GM12878 (cell line): Measurements from ENCODE around the gene GRAMD1B. TPM values are rescaled to one million over a fixed set of nuclear protein-coding genes. Genes with fewer than 3 reads are reported as not detected.

Source experiments
- ATAC-seq: fragments of 200-7000 bp; cut with Tn5 transposase; 3 replicates; pipeline ENCODE4 v1.9.1; 2020; ENCODE audit warnings: mild to moderate bottlenecking, moderate library complexity
- BruUV-seq: library from RNA; stranded (reverse); fragments of 400-500 nt; replicated peaks from 2 replicates; lab custom pipeline; 2021; lab: Mats Ljungman, UMichigan
- CTCF ChIA-PET: fragments of 300-600 bp; sonication (Branson Sonifier 250); formaldehyde crosslinking; extraction: SDS; loops from one replicate; lab custom pipeline; 2021; ENCODE audit warnings: inconsistent platforms; lab: Yijun Ruan, JAX
- POLR2A ChIA-PET: fragments of 350-600 bp; formaldehyde crosslinking; extraction: SDS; loops from one replicate; lab custom pipeline; 2021; ENCODE audit warnings: inconsistent platforms; lab: Charles Lee
- RAD21 ChIA-PET: fragments of 300-600 bp; sonication (Branson Sonifier 250); formaldehyde crosslinking; loops from one replicate; lab custom pipeline; 2023; ENCODE audit warnings: antibody characterized with exemption; ENCODE audit not compliant: unreplicated experiment; lab: Charles Lee
- SMC1A ChIA-PET: fragments of 300-600 bp; sonication (Branson Sonifier 250); formaldehyde crosslinking; loops from one replicate; lab custom pipeline; 2023; ENCODE audit not compliant: unreplicated experiment, uncharacterized antibody; lab: Charles Lee
- DNase-seq: peaks from one replicate; pipeline ENCODE4 v3.0.0-alpha.2; 2011; ENCODE audit warnings: low read depth, low spot score
- FAIRE-seq: peaks from 3 replicates; lab custom pipeline; 2011; peaks lifted over from hg19 to GRCh38; lab: Jason Lieb, UNC
- H2AFZ ChIP-seq: 2 replicates; pipeline ENCODE4 v1.6.0; 2011; ENCODE audit warnings: low read depth, low read length, control low read depth; ENCODE audit not compliant: control insufficient read depth
- H3K27ac ChIP-seq: 2 replicates; pipeline ENCODE4 v1.5.1; 2011; ENCODE audit warnings: control low read depth; ENCODE audit not compliant: control insufficient read depth, insufficient read depth
- H3K27me3 ChIP-seq, 2 experiments: replicated peaks in 1 of 2; 2 replicates each; pipeline versions ENCODE4 v1.6.0 to v1.6.1; 2011; ENCODE audit warnings: low read length in 1 of 2; ENCODE audit not compliant: control insufficient read depth in 2 of 2, insufficient read depth in 2 of 2
- H3K36me3 ChIP-seq, 2 experiments: 2 replicates each; pipeline ENCODE4 v1.5.1; 2011; ENCODE audit warnings: low read length in 1 of 2; ENCODE audit not compliant: control insufficient read depth in 2 of 2, insufficient read depth in 2 of 2
- H3K4me1 ChIP-seq: 2 replicates; pipeline ENCODE4 v1.6.1; 2011; ENCODE audit warnings: mild to moderate bottlenecking, low read length, moderate library complexity, mixed read lengths; ENCODE audit not compliant: control insufficient read depth, insufficient read depth
- H3K4me2 ChIP-seq: 2 replicates; pipeline ENCODE4 v1.6.0; 2011; ENCODE audit warnings: control low read depth; ENCODE audit not compliant: control insufficient read depth, insufficient read depth
- H3K4me3 ChIP-seq: fragments of 200-600 bp; sonication (generic); 2 replicates; pipeline ENCODE4 v1.5.1; 2016
- H3K79me2 ChIP-seq: 2 replicates; pipeline ENCODE4 v1.6.0; 2011; ENCODE audit warnings: low read length; ENCODE audit not compliant: control insufficient read depth, insufficient read depth
- H3K9ac ChIP-seq: 2 replicates; pipeline ENCODE4 v1.8.0; 2011; ENCODE audit warnings: low read length, control low read depth, mixed read lengths; ENCODE audit not compliant: control insufficient read depth, insufficient read depth
- H3K9me3 ChIP-seq: replicated peaks from 3 replicates; pipeline ENCODE4 v1.5.1; 2011; ENCODE audit warnings: mild to moderate bottlenecking, low read length; ENCODE audit not compliant: control insufficient read depth, insufficient read depth
- H4K20me1 ChIP-seq: 2 replicates; pipeline ENCODE4 v1.6.0; 2011; ENCODE audit not compliant: control insufficient read depth, insufficient read depth
- ASH2L ChIP-seq: fragments of 300-600, 200-600 bp; sonication (generic); IDR thresholded peaks from 2 replicates; pipeline ENCODE4 v1.6.1; 2017; ENCODE audit warnings: low read depth, mild to moderate bottlenecking, borderline replicate concordance
- BCLAF1 ChIP-seq: fragments of 450-650 bp; IDR thresholded peaks from 2 replicates; pipeline ENCODE4 v1.6.1; 2017; ENCODE audit warnings: antibody characterized with exemption, mild to moderate bottlenecking, moderate library complexity
- CBX5 ChIP-seq: sonication (generic); IDR thresholded peaks from 2 replicates; pipeline ENCODE4 v1.6.1; 2016; ENCODE audit warnings: low read depth, moderate library complexity, mild to moderate bottlenecking, inconsistent platforms
- ESRRA ChIP-seq: IDR thresholded peaks from 2 replicates; pipeline ENCODE4 v1.6.1; 2012; ENCODE audit warnings: mild to moderate bottlenecking, low read length, improper control_type of control experiment
- IKZF2 ChIP-seq, 2 experiments: fragments of 450-650 bp; IDR thresholded peaks; 2 replicates each; pipeline ENCODE4 v1.6.1; 2017; ENCODE audit warnings: mild to moderate bottlenecking in 2 of 2, moderate library complexity in 2 of 2
- JUND ChIP-seq: IDR thresholded peaks from 2 replicates; pipeline ENCODE4 v1.6.1; 2012; ENCODE audit warnings: low read depth, mild to moderate bottlenecking, low read length, improper control_type of control experiment, moderate library complexity
- MXI1 ChIP-seq: fragments of 150-350 bp; IDR thresholded peaks from 2 replicates; pipeline ENCODE4 v1.6.1; 2011; ENCODE audit warnings: low read depth, mild to moderate bottlenecking, inconsistent platforms, low read length, improper control_type of control experiment
- MYC ChIP-seq: IDR thresholded peaks from 2 replicates; pipeline ENCODE4 v1.6.1; 2011; ENCODE audit warnings: mild to moderate bottlenecking, low read length, moderate library complexity, inconsistent platforms; ENCODE audit not compliant: insufficient read depth, insufficient replicate concordance, insufficient read length, severe bottlenecking
- RB1 ChIP-seq: fragments of 450-650 bp; formaldehyde crosslinking; IDR thresholded peaks from 2 replicates; pipeline ENCODE4 v1.6.1; 2017; ENCODE audit warnings: mild to moderate bottlenecking, borderline replicate concordance
- SMAD1 ChIP-seq: fragments of 450-650 bp; IDR thresholded peaks from 2 replicates; pipeline ENCODE4 v1.6.1; 2018; ENCODE audit warnings: mild to moderate bottlenecking, low read depth; ENCODE audit not compliant: partially characterized antibody
- STAT3 ChIP-seq: IDR thresholded peaks from 2 replicates; pipeline ENCODE4 v1.6.1; 2011; ENCODE audit warnings: low read depth, low read length, improper control_type of control experiment
- USF2 ChIP-seq: IDR thresholded peaks from 2 replicates; pipeline ENCODE4 v1.6.1; 2011; ENCODE audit warnings: low read depth, low read length, improper control_type of control experiment, borderline replicate concordance
- WGBS: methylation state at CpG from one replicate; pipeline ENCODE4 v1.1.6; 2016; ENCODE audit warnings: low lambda C conversion rate; ENCODE audit not compliant: insufficient replicate concordance, insufficient coverage; ENCODE audit errors: missing lambda C conversion rate; 5-methylcytosine and 5-hydroxymethylcytosine counted together
- in situ Hi-C: fragments of 300-500 bp; cut with MboI; formaldehyde crosslinking; loops from 9 replicates; pipeline ENCODE4 v1.14.3; 2018; ENCODE audit warnings: mixed read lengths
- intact Hi-C: fragments of 100-400 bp; cut with micrococcal nuclease; formaldehyde crosslinking; loops from one replicate; pipeline ENCODE4 v1.14.2; 2022; ENCODE audit not compliant: unreplicated experiment
- polyA plus RNA-seq, 11 experiments: library from polyadenylated mRNA; depleted of rRNA in 4 of 11; unstranded in 6 of 11; stranded (reverse) in 5 of 11; fragments of >200 nt; fragmentation: Nextera tagmentation in 4 of 11; fragmentation: Illumina TruSeq in 1 of 11; extraction: Ambion mirVana in 4 of 11; extraction: Trizol in 1 of 11; gene quantifications; 1 replicate in 1 of 11; 2 replicates in 10 of 11; pipeline versions ENCODE4 v1.2.1 to v1.2.3, GENCODE V29; 2011 to 2016; ENCODE audit warnings: inconsistent platforms in 2 of 11, missing spikeins in 2 of 11, low read depth in 1 of 11
- total RNA-seq, 4 experiments: library from RNA; depleted of rRNA in 3 of 4; stranded (reverse); fragments of >200 nt in 3 of 4; fragmentation: Illumina TruSeq in 1 of 4; extraction: Trizol in 1 of 4; gene quantifications; 2 replicates each; pipeline versions ENCODE4 v1.2.1 to v1.2.3, GENCODE V29; 2013 to 2021

The GRAMD1B gene
- total and polyA plus RNA-seq, 10 of the 15 experiments (the other 5 are each of a cell fraction or from before 2014, with no cell fraction given), result 1.9 to 49.1 (median 26.9) TPM

DNA sequence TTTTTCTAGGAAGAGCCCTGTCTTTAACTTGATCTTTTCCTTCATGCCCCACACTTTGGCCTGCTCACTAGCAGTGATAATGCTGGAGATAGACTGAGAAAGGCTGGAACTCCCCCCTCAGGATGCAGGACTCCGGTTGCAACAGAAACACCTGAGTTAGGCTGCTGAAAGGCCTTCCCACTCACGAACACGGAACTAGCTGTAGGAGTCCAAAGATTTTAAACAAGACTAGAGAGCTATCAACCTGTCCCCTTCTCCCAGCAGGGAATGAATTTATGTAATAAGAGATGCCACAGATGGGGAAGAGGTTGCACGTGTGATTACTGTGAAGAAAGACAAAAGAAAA is 211.4 kb downstream of the GRAMD1B start:
- no peaks in the 10 kb centered on the region for H3K36me3 ChIP-seq
- no peak overlapping the region for H3K9ac ChIP-seq
- ChIA-PET POLR2A (interaction anchor here (0.7 kb wide), 1 partner anchor 66 kb away, joined by 4 read pairs; no protein-coding TSS in a partner anchor), SMC1A (interaction anchor here (1.2 to 1.5 kb wide), 4 partner anchors 10 to 70 kb away, joined by 3 to 14 read pairs (median 4); no protein-coding TSS in a partner anchor)
- WGBS, result 33% methylated on average over 4 of the region's 4 CpGs
- H4K20me1 ChIP-seq, result no peaks in the 10 kb centered on the region
- BruUV-seq, result no TSS peak
- H3K27ac ChIP-seq, result no peak overlapping the region
- H3K4me1 ChIP-seq, result no peaks in the 10 kb centered on the region
- peaks cover 0 to 2% of the 10 kb centered on the region in 2 experiments; a peak in 2 of 4 replicates for H3K27me3 ChIP-seq
- H3K9me3 ChIP-seq, result no peaks in the 10 kb centered on the region
- in situ Hi-C loops, result no loop called here
- TF ChIP-seq CBX5 (no peak), RB1 (no peak), USF2 (no peak)
- TF ChIP-seq, all 136 proteins: peak for 0
- no peak overlapping the region for H3K4me3 ChIP-seq
- no peak overlapping the region for H2AFZ ChIP-seq
- FAIRE-seq (no peak), ATAC-seq (no peak), DNase-seq (no peak)
- no peak overlapping the region for H3K4me2 ChIP-seq
- RAD21 ChIA-PET, result interaction anchor here (5.9 kb wide), 1 partner anchor 66 kb away, joined by 43 read pairs; no protein-coding TSS in a partner anchor
- no peaks in the 10 kb centered on the region for H3K79me2 ChIP-seq
- intact Hi-C loops, result loop anchor here (1.0 kb wide), 2 partner anchors 66 to 70 kb away; no protein-coding TSS in a partner anchor
- CTCF ChIA-PET, result interaction anchor here (0.9 to 7.5 kb wide), 9 partner anchors 8 to 181 kb away, joined by 3 to 213 read pairs (median 4); no protein-coding TSS in a partner anchor

GRCh38 chr11:123642435-123642834 is 212.4 kb downstream of the GRAMD1B start:
- SMC1A ChIA-PET, result interaction anchor here (1.3 to 1.5 kb wide), 2 partner anchors 9 to 65 kb away, joined by 4 to 14 read pairs; no protein-coding TSS in a partner anchor
- intact Hi-C loops (no loop called here), in situ Hi-C loops (no loop called here)
- H3K79me2 ChIP-seq, result no peaks in the 10 kb centered on the region
- H3K27ac ChIP-seq, result no peak overlapping the region
- CTCF ChIA-PET, result interaction anchor here (0.9 to 7.5 kb wide), 6 partner anchors 9 to 180 kb away, joined by 3 to 213 read pairs (median 4); no protein-coding TSS in a partner anchor
- H3K36me3 ChIP-seq, result no peaks in the 10 kb centered on the region
- no peak overlapping the region for H3K9ac ChIP-seq
- 46% methylated on average over 15 of the region's 15 CpGs for WGBS
- RAD21 ChIA-PET, result interaction anchor here (5.9 kb wide), 1 partner anchor 65 kb away, joined by 43 read pairs; no protein-coding TSS in a partner anchor
- DNase-seq (no peak), ATAC-seq (no peak), FAIRE-seq (no peak)
- H3K4me1 ChIP-seq, result no peaks in the 10 kb centered on the region
- no peaks in the 10 kb centered on the region for H4K20me1 ChIP-seq
- no TSS peak for BruUV-seq
- POLR2A ChIA-PET, result no interaction called here
- H2AFZ ChIP-seq, result no peak overlapping the region
- no peaks in the 10 kb centered on the region; a peak in 1 of 4 replicates for H3K27me3 ChIP-seq
- no peak overlapping the region for H3K4me2 ChIP-seq
- H3K9me3 ChIP-seq, result no peaks in the 10 kb centered on the region
- H3K4me3 ChIP-seq, result no peak overlapping the region
- TF ChIP-seq MXI1, result no peak
- no peak for TF ChIP-seq ESRRA
- TF ChIP-seq MYC, result no peak
- TF ChIP-seq IKZF2 (IDR thresholded peaks at IDR 0.05), result no peak
- no peak for TF ChIP-seq ASH2L
- TF ChIP-seq SMAD1, result no peak
- TF ChIP-seq JUND, result no peak
- TF ChIP-seq STAT3, result no peak
- no peak for TF ChIP-seq BCLAF1
